Effector memory CD8-positive, alpha-beta T cell (primary cell): Measurements from ENCODE around the gene AFF3.

Source experiments
- ATAC-seq: fragments of 150-1000 bp; cut with Tn5 transposase; replicated peaks from 2 replicates; pipeline ENCODE4 v1.10.0; 2021; ENCODE audit warnings: mild to moderate bottlenecking, moderate library complexity
- DNase-seq, 3 experiments: peaks; one replicate each; pipeline ENCODE4 v3.0.0; 2021
- H3K27ac Mint-ChIP-seq, 2 donors: one replicate each; pipeline ENCODE4 v1.8.0; 2022; ENCODE audit warnings: mild to moderate bottlenecking in 2 of 2, mixed read lengths in 2 of 2, moderate library complexity in 2 of 2
- H3K27me3 Mint-ChIP-seq, 2 donors: one replicate each; pipeline ENCODE4 v1.8.0; 2022; ENCODE audit warnings: mixed read lengths in 2 of 2
- H3K36me3 Mint-ChIP-seq: one replicate; pipeline ENCODE4 v1.8.0; 2022; ENCODE audit warnings: mild to moderate bottlenecking, moderate library complexity, mixed read lengths; ENCODE audit not compliant: insufficient read depth
- H3K4me1 Mint-ChIP-seq, 2 donors: one replicate each; pipeline ENCODE4 v1.8.0; 2022; ENCODE audit warnings: low read depth in 2 of 2, mixed read lengths in 2 of 2
- H3K4me3 Mint-ChIP-seq, 2 donors: one replicate each; pipeline ENCODE4 v1.8.0; 2022; ENCODE audit warnings: mild to moderate bottlenecking in 2 of 2, mixed read lengths in 2 of 2, moderate library complexity in 2 of 2
- H3K9me3 Mint-ChIP-seq, 2 donors: one replicate each; pipeline ENCODE4 v1.8.0; 2022; ENCODE audit warnings: mixed read lengths in 2 of 2

AFF3 gene

GRCh38 chr2:100051253-100051652 lies 91.1 kb downstream of the AFF3 start:
- no peak for DNase-seq
- H3K4me3 Mint-ChIP-seq, result no peak overlapping the region
- ATAC-seq, result no peak
- no peak overlapping the region for H3K27ac Mint-ChIP-seq
- H3K36me3 Mint-ChIP-seq, result no peaks in the 10 kb centered on the region
- H3K27me3 Mint-ChIP-seq, result no peaks in the 10 kb centered on the region
- H3K9me3 Mint-ChIP-seq, result no peaks in the 10 kb centered on the region
- H3K4me1 Mint-ChIP-seq, result peaks cover 0 to 1% of the 10 kb centered on the region in 2 donors

- Mint-ChIP-seq H3K27ac (no peak overlapping the region), H3K4me1 (peaks cover 0 to 1% of the 10 kb centered on the region in 2 donors), H3K27me3 (no peaks in the 10 kb centered on the region), H3K9me3 (no peaks in the 10 kb centered on the region), H3K4me3 (no peak overlapping the region), H3K36me3 (no peaks in the 10 kb centered on the region)
- DNase-seq (no peak), ATAC-seq (no peak)
These were observed 91.7 kb downstream of the AFF3 start for GRCh38 chr2:100050685-100051084.

GRCh38 chr2:100046961-100047947 lies 95.1 kb downstream of the AFF3 start:
- no peaks in the 10 kb centered on the region for H3K4me1 Mint-ChIP-seq
- no peak overlapping the region for H3K27ac Mint-ChIP-seq
- ATAC-seq (no peak), DNase-seq (no peak)
- no peaks in the 10 kb centered on the region for H3K27me3 Mint-ChIP-seq
- H3K36me3 Mint-ChIP-seq, result no peaks in the 10 kb centered on the region
- no peaks in the 10 kb centered on the region for H3K9me3 Mint-ChIP-seq
- no peak overlapping the region for H3K4me3 Mint-ChIP-seq

GRCh38 chr2:100045000-100045399 lies 97.4 kb downstream of the AFF3 start:
- Mint-ChIP-seq H3K4me3 (no peak overlapping the region), H3K27ac (no peak overlapping the region), H3K9me3 (no peaks in the 10 kb centered on the region), H3K36me3 (no peaks in the 10 kb centered on the region), H3K27me3 (no peaks in the 10 kb centered on the region), H3K4me1 (no peaks in the 10 kb centered on the region)
- ATAC-seq, result no peak
- no peak for DNase-seq

- H3K4me3 Mint-ChIP-seq, result no peak overlapping the region
- ATAC-seq, result no peak
These were observed 98.5 kb downstream of the AFF3 start for GRCh38 chr2:100043891-100044255.

GRCh38 chr2:100043081-100043890 lies 99.1 kb downstream of the AFF3 start:
- Mint-ChIP-seq H3K9me3 (no peaks in the 10 kb centered on the region), H3K4me3 (no peak overlapping the region), H3K4me1 (no peaks in the 10 kb centered on the region), H3K27me3 (no peaks in the 10 kb centered on the region), H3K36me3 (no peaks in the 10 kb centered on the region), H3K27ac (no peak overlapping the region)
- no peak for DNase-seq
- ATAC-seq, result no peak

More at GRCh38 chr2:100043891-100044255, 98.5 kb downstream of the AFF3 start:
- Mint-ChIP-seq H3K36me3 (no peaks in the 10 kb centered on the region), H3K27ac (no peak overlapping the region), H3K27me3 (no peaks in the 10 kb centered on the region), H3K4me1 (no peaks in the 10 kb centered on the region), H3K9me3 (no peaks in the 10 kb centered on the region)
- no peak for DNase-seq

GRCh38 chr2:100042562-100042961 lies 99.8 kb downstream of the AFF3 start:
- H3K27me3 Mint-ChIP-seq, result no peaks in the 10 kb centered on the region
- no peak overlapping the region for H3K4me3 Mint-ChIP-seq
- ATAC-seq, result no peak
- DNase-seq, result no peak
- H3K36me3 Mint-ChIP-seq, result no peaks in the 10 kb centered on the region
- no peak overlapping the region for H3K27ac Mint-ChIP-seq
- no peaks in the 10 kb centered on the region for H3K9me3 Mint-ChIP-seq
- no peaks in the 10 kb centered on the region for H3K4me1 Mint-ChIP-seq

- no peaks in the 10 kb centered on the region for H3K27me3 Mint-ChIP-seq
- no peak for ATAC-seq
- H3K4me3 Mint-ChIP-seq, result no peak overlapping the region
- no peaks in the 10 kb centered on the region for H3K9me3 Mint-ChIP-seq
- H3K36me3 Mint-ChIP-seq, result no peaks in the 10 kb centered on the region
- no peaks in the 10 kb centered on the region for H3K4me1 Mint-ChIP-seq
- H3K27ac Mint-ChIP-seq, result no peak overlapping the region
- no peak for DNase-seq
These were observed 100.4 kb downstream of the AFF3 start for GRCh38 chr2:100041946-100042345.

- DNase-seq (no peak), ATAC-seq (no peak)
- H3K4me3 Mint-ChIP-seq, result no peak overlapping the region
- H3K4me1 Mint-ChIP-seq, result no peaks in the 10 kb centered on the region
- no peaks in the 10 kb centered on the region for H3K36me3 Mint-ChIP-seq
- H3K27ac Mint-ChIP-seq, result no peak overlapping the region
- H3K9me3 Mint-ChIP-seq, result no peaks in the 10 kb centered on the region
- H3K27me3 Mint-ChIP-seq, result no peaks in the 10 kb centered on the region
These were observed 101.0 kb downstream of the AFF3 start for GRCh38 chr2:100041385-100041784.

- H3K27me3 Mint-ChIP-seq, result no peaks in the 10 kb centered on the region
- DNase-seq, result no peak
- H3K4me3 Mint-ChIP-seq, result no peak overlapping the region
- H3K4me1 Mint-ChIP-seq, result no peaks in the 10 kb centered on the region
- no peak overlapping the region for H3K27ac Mint-ChIP-seq
- H3K9me3 Mint-ChIP-seq, result no peaks in the 10 kb centered on the region
- H3K36me3 Mint-ChIP-seq, result no peaks in the 10 kb centered on the region
- no peak for ATAC-seq
These were observed 101.5 kb downstream of the AFF3 start for GRCh38 chr2:100040906-100041305.

GRCh38 chr2:100039291-100039980 lies 103.0 kb downstream of the AFF3 start:
- no peaks in the 10 kb centered on the region for H3K9me3 Mint-ChIP-seq
- H3K36me3 Mint-ChIP-seq, result no peaks in the 10 kb centered on the region
- no peaks in the 10 kb centered on the region for H3K27me3 Mint-ChIP-seq
- ATAC-seq (no peak), DNase-seq (no peak)
- no peaks in the 10 kb centered on the region for H3K4me1 Mint-ChIP-seq
- H3K4me3 Mint-ChIP-seq, result no peak overlapping the region
- H3K27ac Mint-ChIP-seq, result no peak overlapping the region

- ATAC-seq (no peak), DNase-seq (no peak)
- Mint-ChIP-seq H3K36me3 (no peaks in the 10 kb centered on the region), H3K4me1 (no peaks in the 10 kb centered on the region), H3K4me3 (no peak overlapping the region), H3K9me3 (no peaks in the 10 kb centered on the region), H3K27ac (no peak overlapping the region), H3K27me3 (no peaks in the 10 kb centered on the region)
These were observed 104.4 kb downstream of the AFF3 start for GRCh38 chr2:100038011-100038410.

- Mint-ChIP-seq H3K27me3 (no peaks in the 10 kb centered on the region), H3K27ac (no peak overlapping the region), H3K9me3 (no peaks in the 10 kb centered on the region), H3K36me3 (no peaks in the 10 kb centered on the region), H3K4me3 (no peak overlapping the region), H3K4me1 (no peaks in the 10 kb centered on the region)
- no peak for ATAC-seq
- DNase-seq, result no peak
These were observed 105.6 kb downstream of the AFF3 start for GRCh38 chr2:100036793-100037192.
